Endothelial cell of umbilical vein (primary cell): ENCODE data around the gene TIMM17A. TPM values are rescaled to one million over a fixed set of nuclear protein-coding genes. Genes with fewer than 3 reads are reported as not detected.

Experiments used
- BruUV-seq: library from RNA; stranded (reverse); fragments of 400-500 nt; replicated peaks from 2 replicates; lab custom pipeline; 2021; lab: Mats Ljungman, UMichigan
- CTCF ChIA-PET: fragments of 300-600, 350-600 bp; sonication (Branson Sonifier 250); formaldehyde crosslinking; loops from one replicate; lab custom pipeline; 2021; ENCODE audit warnings: antibody characterized with exemption, inconsistent platforms; lab: Charles Lee
- POLR2A ChIA-PET: fragments of 300-600, 350-600 bp; sonication (Branson Sonifier 250); formaldehyde crosslinking; loops from one replicate; lab custom pipeline; 2021; ENCODE audit warnings: antibody characterized with exemption, inconsistent platforms; lab: Charles Lee
- DNase-seq: peaks from one replicate; pipeline ENCODE4 v3.0.0-alpha.2; 2011; ENCODE audit warnings: low read depth, low spot score
- FAIRE-seq: peaks from 2 replicates; lab custom pipeline; 2011; peaks lifted over from hg19 to GRCh38; lab: Jason Lieb, UNC
- H2AFZ ChIP-seq: 2 replicates; pipeline ENCODE4 v1.6.0; 2012; ENCODE audit warnings: low read depth, low read length, control low read depth, inconsistent platforms
- H3K27ac ChIP-seq: 2 replicates; pipeline ENCODE4 v1.5.1; 2011; ENCODE audit warnings: low read depth, mild to moderate bottlenecking, control low read depth, low read length, moderate library complexity; ENCODE audit not compliant: insufficient read depth
- H3K27me3 ChIP-seq, 2 experiments: 2 replicates each; pipeline versions ENCODE4 v1.6.0 to v1.6.1; 2011; ENCODE audit warnings: low read length in 2 of 2, mixed read lengths in 1 of 2; ENCODE audit not compliant: control insufficient read depth in 2 of 2, insufficient read depth in 2 of 2
- H3K36me3 ChIP-seq, 2 experiments: 2 replicates in 1 of 2; 3 replicates in 1 of 2; pipeline ENCODE4 v1.5.1; 2011; ENCODE audit warnings: low read length in 2 of 2, mild to moderate bottlenecking in 1 of 2, moderate library complexity in 1 of 2; ENCODE audit not compliant: control insufficient read depth in 2 of 2, insufficient read depth in 2 of 2; ENCODE audit errors: extremely low read depth in 1 of 2
- H3K4me1 ChIP-seq: 3 replicates; pipeline ENCODE4 v1.5.1; 2011; ENCODE audit warnings: mild to moderate bottlenecking, low read length; ENCODE audit not compliant: control insufficient read depth, insufficient read depth; ENCODE audit errors: extremely low read depth
- H3K4me2 ChIP-seq: 2 replicates; pipeline ENCODE4 v1.6.1; 2011; ENCODE audit warnings: low read length, control low read depth, mixed read lengths; ENCODE audit not compliant: insufficient read depth
- H3K4me3 ChIP-seq, 3 experiments: fragments of 200-600 bp in 1 of 3; sonication (generic), shearing (Covaris generic) in 1 of 3; replicated peaks in 1 of 3; 2 replicates each; pipeline ENCODE4 v1.5.1; 2011 to 2016; ENCODE audit warnings: control low read depth in 3 of 3, low read length in 3 of 3, mild to moderate bottlenecking in 2 of 3, inconsistent platforms in 1 of 3, low read depth in 1 of 3, moderate library complexity in 1 of 3; ENCODE audit not compliant: insufficient read depth in 1 of 3
- H3K79me2 ChIP-seq: 2 replicates; pipeline ENCODE4 v1.6.0; 2012; ENCODE audit warnings: low read length, inconsistent platforms; ENCODE audit not compliant: control insufficient read depth, insufficient read depth
- H3K9ac ChIP-seq: replicated peaks from 2 replicates; pipeline ENCODE3; 2011; ENCODE audit warnings: low read length, control low read depth; ENCODE audit not compliant: insufficient read depth; ENCODE audit errors: extremely low read depth
- H3K9me1 ChIP-seq: replicated peaks from 3 replicates; pipeline ENCODE4 v1.6.0; 2011; ENCODE audit warnings: mild to moderate bottlenecking, low read length; ENCODE audit not compliant: control insufficient read depth, insufficient read depth; ENCODE audit errors: extremely low read depth
- H3K9me3 ChIP-seq: replicated peaks from 2 replicates; pipeline ENCODE4 v1.5.1; 2012; ENCODE audit warnings: low read length, inconsistent platforms; ENCODE audit not compliant: control insufficient read depth, insufficient read depth
- H4K20me1 ChIP-seq: replicated peaks from 2 replicates; pipeline ENCODE3; 2011; ENCODE audit warnings: mild to moderate bottlenecking, low read length; ENCODE audit not compliant: control insufficient read depth, insufficient read depth; ENCODE audit errors: extremely low read depth
- EZH2 ChIP-seq: IDR thresholded peaks from 2 replicates; pipeline ENCODE4 v1.6.1; 2012; ENCODE audit warnings: borderline replicate concordance, low read depth, mild to moderate bottlenecking, moderate library complexity, low read length, inconsistent platforms; ENCODE audit not compliant: severe bottlenecking
- FOS ChIP-seq: IDR thresholded peaks from 2 replicates; pipeline ENCODE4 v1.6.1; 2011; ENCODE audit warnings: mild to moderate bottlenecking, low read length, moderate library complexity, borderline replicate concordance; ENCODE audit not compliant: insufficient read depth
- GATA2 ChIP-seq: IDR thresholded peaks from 2 replicates; pipeline ENCODE4 v1.7.0; 2011; ENCODE audit warnings: low read depth, mild to moderate bottlenecking, moderate library complexity, mixed read lengths, low read length; ENCODE audit not compliant: insufficient read length, insufficient read depth
- JUN ChIP-seq: IDR thresholded peaks from 2 replicates; pipeline ENCODE4 v1.6.1; 2011; ENCODE audit warnings: borderline replicate concordance, low read depth; ENCODE audit not compliant: insufficient read length, insufficient read depth
- MAX ChIP-seq: IDR thresholded peaks from 2 replicates; pipeline ENCODE4 v1.6.1; 2011; ENCODE audit not compliant: insufficient read depth, insufficient read length
- MYC ChIP-seq: IDR thresholded peaks from one replicate; pipeline ENCODE4 v1.6.1; 2011; ENCODE audit warnings: mild to moderate bottlenecking, low read depth, low read length
- POLR2A ChIP-seq: IDR thresholded peaks from 2 replicates; pipeline ENCODE4 v1.6.1; 2012; ENCODE audit warnings: low read depth, mild to moderate bottlenecking, control low read depth, low read length
- POLR2AphosphoS5 ChIP-seq: IDR thresholded peaks from 2 replicates; pipeline ENCODE4 v1.6.1; 2012; ENCODE audit warnings: low read depth, mild to moderate bottlenecking, control low read depth, low read length, moderate library complexity; ENCODE audit not compliant: insufficient read depth
- dilution Hi-C: fragments of 300-500 bp; cut with MboI; formaldehyde crosslinking; loops from one replicate; pipeline ENCODE4 v1.15.0; 2019; ENCODE audit warnings: low sequenced_read_pairs; ENCODE audit not compliant: extremely low pct_ligation_motif_present
- intact Hi-C: fragments of 100-400 bp; cut with micrococcal nuclease; formaldehyde crosslinking; loops from one replicate; pipeline ENCODE4 v1.10.0; 2022
- polyA plus RNA-seq, 4 experiments: library from polyadenylated mRNA; depleted of rRNA in 3 of 4; stranded (reverse) in 3 of 4; unstranded in 1 of 4; fragments of >200 nt; gene quantifications; 2 replicates each; pipeline versions ENCODE4 v1.2.1 to v1.2.3, GENCODE V29; 2011 to 2012; ENCODE audit warnings: missing spikeins in 1 of 4
- total RNA-seq: library from RNA; stranded (reverse); gene quantifications from 2 replicates; pipeline ENCODE4 v1.2.3, GENCODE V29; 2021
- TF ChIP-seq, protein P1 (sequence below), 2 donors: IDR thresholded peaks; 1 replicate in 1 of 2; 2 replicates in 1 of 2; pipeline ENCODE4 v1.5.1; 2011; ENCODE audit warnings: low read length in 2 of 2, mild to moderate bottlenecking in 2 of 2, moderate library complexity in 2 of 2, control low read depth in 1 of 2, inconsistent platforms in 1 of 2, low read depth in 1 of 2; ENCODE audit not compliant: insufficient read depth in 1 of 2; ENCODE audit errors: extremely low read depth in 1 of 2

The TIMM17A gene
- total and polyA plus RNA-seq, 2 donors (not counting 3 experiments of a cell fraction or from before 2014, with no cell fraction given), result 57.9 to 105 TPM

DNA sequence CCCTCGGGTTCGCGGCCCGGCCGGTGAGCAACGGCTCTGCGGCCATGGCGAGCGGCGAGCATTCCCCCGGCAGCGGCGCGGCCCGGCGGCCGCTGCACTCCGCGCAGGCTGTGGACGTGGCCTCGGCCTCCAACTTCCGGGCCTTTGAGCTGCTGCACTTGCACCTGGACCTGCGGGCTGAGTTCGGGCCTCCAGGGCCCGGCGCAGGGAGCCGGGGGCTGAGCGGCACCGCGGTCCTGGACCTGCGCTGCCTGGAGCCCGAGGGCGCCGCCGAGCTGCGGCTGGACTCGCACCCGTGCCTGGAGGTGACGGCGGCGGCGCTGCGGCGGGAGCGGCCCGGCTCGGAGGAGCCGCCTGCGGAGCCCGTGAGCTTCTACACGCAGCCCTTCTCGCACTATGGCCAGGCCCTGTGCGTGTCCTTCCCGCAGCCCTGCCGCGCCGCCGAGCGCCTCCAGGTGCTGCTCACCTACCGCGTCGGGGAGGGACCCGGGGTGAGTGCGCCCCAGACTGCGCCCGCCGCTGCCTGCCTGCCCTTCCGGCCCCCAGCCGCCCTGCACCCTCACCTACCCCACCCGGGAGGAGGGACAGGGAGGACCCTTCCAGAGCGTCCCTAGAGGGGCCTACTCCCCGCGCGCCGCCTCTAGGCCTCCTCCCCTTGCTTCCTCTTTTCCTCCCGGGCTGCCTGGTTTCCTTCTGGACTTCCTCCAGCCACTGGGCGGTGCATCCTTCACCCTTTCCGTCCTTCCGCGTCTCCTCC is 27.5 kb downstream of the TIMM17A start, which contains the start of gene RNPEP:
TSS of gene RNPEP (plus strand) at position 26 of the 757 bp plus-strand sequence. CDS start at position 45, 19 bp downstream.
- Histone ChIP-seq H2AFZ (peak within 1 kb of the TSS; percentile 63), H3K36me3 (no peaks in the 10 kb centered on the region), H3K4me2 (peak within 1 kb of the TSS; percentile 73), H3K9ac (peak within 1 kb of the TSS; percentile 37), H3K27me3 (no peaks in the 10 kb centered on the region), H3K79me2 (peaks cover 23% of the 10 kb centered on the region), H3K9me3 (no peaks in the 10 kb centered on the region), H4K20me1 (no peaks in the 10 kb centered on the region), H3K4me1 (peaks cover 8% of the 10 kb centered on the region), H3K9me1 (no peaks in the 10 kb centered on the region), H3K27ac (peak within 1 kb of the TSS; percentile 18), H3K4me3 (peak within 1 kb of the TSS; percentile 48 to 98 (median 75))
- intact Hi-C loops, result no loop called here
- ChIA-PET CTCF (interaction anchor here (1.0 to 5.2 kb wide), 9 partner anchors 10 to 154 kb away, joined by 3 to 35 read pairs (median 4); partner anchors contain the start of gene IPO9), POLR2A (interaction anchor here (0.6 kb wide), 1 partner anchor 20 kb away, joined by 3 read pairs; no protein-coding TSS in a partner anchor)
- TF ChIP-seq POLR2AphosphoS5 (peak; percentile 86), JUN (no peak), POLR2A (peak; percentile 90)
- FAIRE-seq, result peak; percentile 92
- peak; percentile 57 for DNase-seq
- dilution Hi-C loops, result no loop called here
- no TSS peak for BruUV-seq

DNA sequence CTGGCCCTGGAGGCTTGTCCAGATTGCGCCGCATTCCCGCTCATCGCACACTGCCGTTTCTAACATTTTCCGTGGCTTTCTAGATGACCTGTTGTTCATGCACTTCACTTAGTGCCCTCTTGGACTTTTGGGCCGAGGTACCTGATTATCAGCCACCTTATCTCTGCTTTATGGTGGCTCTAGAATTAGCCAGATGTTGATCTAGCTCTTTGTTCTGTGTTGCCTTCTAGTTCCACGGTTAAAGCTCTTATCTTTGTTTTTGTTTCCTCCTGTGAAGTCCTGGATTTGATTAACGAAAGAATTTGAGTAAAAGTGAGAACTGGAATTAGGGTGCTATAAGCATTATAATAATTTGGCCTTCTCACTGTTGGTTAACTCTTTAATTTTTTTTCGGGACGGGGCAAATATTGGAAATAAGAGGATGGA is 28.1 kb downstream of the TIMM17A start:
- H3K27me3 ChIP-seq, result no peaks in the 10 kb centered on the region
- no peaks in the 10 kb centered on the region for H3K9me3 ChIP-seq
- H3K4me1 ChIP-seq, result peaks cover 8% of the 10 kb centered on the region
- FAIRE-seq, result no peak
- DNase-seq, result peak; percentile 48
- dilution Hi-C loops (no loop called here), intact Hi-C loops (no loop called here)
- peak overlapping the region; percentile 73 for H3K4me2 ChIP-seq
- TSS peak; percentile 40 for BruUV-seq
- TF ChIP-seq POLR2AphosphoS5, result no peak
- TF ChIP-seq EZH2, result no peak
- TF ChIP-seq, protein P1, sequence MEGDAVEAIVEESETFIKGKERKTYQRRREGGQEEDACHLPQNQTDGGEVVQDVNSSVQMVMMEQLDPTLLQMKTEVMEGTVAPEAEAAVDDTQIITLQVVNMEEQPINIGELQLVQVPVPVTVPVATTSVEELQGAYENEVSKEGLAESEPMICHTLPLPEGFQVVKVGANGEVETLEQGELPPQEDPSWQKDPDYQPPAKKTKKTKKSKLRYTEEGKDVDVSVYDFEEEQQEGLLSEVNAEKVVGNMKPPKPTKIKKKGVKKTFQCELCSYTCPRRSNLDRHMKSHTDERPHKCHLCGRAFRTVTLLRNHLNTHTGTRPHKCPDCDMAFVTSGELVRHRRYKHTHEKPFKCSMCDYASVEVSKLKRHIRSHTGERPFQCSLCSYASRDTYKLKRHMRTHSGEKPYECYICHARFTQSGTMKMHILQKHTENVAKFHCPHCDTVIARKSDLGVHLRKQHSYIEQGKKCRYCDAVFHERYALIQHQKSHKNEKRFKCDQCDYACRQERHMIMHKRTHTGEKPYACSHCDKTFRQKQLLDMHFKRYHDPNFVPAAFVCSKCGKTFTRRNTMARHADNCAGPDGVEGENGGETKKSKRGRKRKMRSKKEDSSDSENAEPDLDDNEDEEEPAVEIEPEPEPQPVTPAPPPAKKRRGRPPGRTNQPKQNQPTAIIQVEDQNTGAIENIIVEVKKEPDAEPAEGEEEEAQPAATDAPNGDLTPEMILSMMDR (IDR thresholded peaks at IDR 0.05; ENCODE audit: extremely low read depth in 1 of 2, insufficient read depth in 1 of 2, low read depth in 1 of 2, low read length in 2 of 2), result no peak
- TF ChIP-seq MYC, result no peak
- no peak for TF ChIP-seq GATA2
- no peak for TF ChIP-seq POLR2A
- TF ChIP-seq FOS, result no peak
- no peak for TF ChIP-seq JUN
- TF ChIP-seq MAX, result no peak
- ChIA-PET POLR2A (no interaction called here), CTCF (interaction anchor here (1.0 to 5.2 kb wide), 6 partner anchors 10 to 152 kb away, joined by 3 to 35 read pairs (median 11); no protein-coding TSS in a partner anchor)
- no peaks in the 10 kb centered on the region for H4K20me1 ChIP-seq
- H3K27ac ChIP-seq, result peak overlapping the region; percentile 18
- peaks cover 23% of the 10 kb centered on the region for H3K79me2 ChIP-seq
- peak overlapping the region; percentile 63 for H2AFZ ChIP-seq
- no peaks in the 10 kb centered on the region for H3K9me1 ChIP-seq
- peak overlapping the region; percentile 37 for H3K9ac ChIP-seq
- no peaks in the 10 kb centered on the region for H3K36me3 ChIP-seq
- H3K4me3 ChIP-seq, result peak overlapping the region; percentile 48 to 98 (median 75)
